Fibroblast of skin of back (primary cell): ENCODE data around the gene CD44.

ENCODE experiments used
- DNase-seq: peaks from one replicate; pipeline ENCODE4 v3.0.0-alpha.2; 2013

Gene CD44

DNA sequence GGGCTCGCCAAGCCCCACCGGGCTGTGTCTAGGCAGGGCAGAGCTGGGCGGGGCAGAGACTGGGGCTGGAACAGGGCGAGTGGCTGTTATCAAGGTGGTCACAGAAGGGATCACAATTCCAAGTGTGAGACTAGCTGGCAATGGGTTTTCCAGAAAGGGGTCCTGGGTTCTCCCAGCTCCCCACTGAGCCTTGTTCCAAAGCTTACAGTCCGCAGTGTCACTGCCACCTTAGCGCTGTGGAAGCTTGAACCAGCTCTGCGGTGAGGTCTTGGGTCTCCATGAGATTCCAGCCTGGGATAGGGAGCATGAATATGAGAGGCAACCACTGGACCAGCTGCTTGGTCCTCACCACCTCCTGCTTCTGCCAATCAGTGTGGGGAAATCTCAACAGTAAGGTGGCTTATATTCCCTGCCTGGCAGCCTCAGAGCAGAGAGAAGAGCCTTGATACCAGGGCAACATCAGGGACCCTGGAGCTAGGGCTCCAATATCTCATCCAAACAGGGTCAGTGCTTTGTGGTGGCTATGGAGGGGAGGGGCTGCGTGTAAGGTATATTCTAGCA lies 831 bp downstream of the CD44 start:
- peak; percentile 33 for DNase-seq

DNA sequence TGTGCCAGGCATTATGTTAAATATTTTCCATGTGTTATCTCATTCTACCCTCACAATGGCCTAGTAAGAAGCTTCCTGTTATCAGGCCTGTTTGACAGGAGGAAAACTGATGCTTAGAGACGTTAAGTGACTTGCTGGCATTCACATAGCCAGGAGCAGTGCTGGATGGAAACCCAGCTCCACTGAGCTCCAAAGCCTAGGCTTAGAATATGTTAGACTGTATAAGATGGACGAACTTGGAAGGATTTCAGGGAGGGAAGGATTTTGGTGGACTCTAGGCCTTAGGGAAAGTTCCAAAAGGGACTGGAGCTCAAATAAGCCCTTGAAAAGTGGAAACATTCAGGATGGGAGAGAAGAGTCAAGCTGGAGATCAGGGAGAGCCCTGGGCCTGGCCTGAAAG lies 2.1 kb downstream of the CD44 start:
- no peak for DNase-seq

DNA sequence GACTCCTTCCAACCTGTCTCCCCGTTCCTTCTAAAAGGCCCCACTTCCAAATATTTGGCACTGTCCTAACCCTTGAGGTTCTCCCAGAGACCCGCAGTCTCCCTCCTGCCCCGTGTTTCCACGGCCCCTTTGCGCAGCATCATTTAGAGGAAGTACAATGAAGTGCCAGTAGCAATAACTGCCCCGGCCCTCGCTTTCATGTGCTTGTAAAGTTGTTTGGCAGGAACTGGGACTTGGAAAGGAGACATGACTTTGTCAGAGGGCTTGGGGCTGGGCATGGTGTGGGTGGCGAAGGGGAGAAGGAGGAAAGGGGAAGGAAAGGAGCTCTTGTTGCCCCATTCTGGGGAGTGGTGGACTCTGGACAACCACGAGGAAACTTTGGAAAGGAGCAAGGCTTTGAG lies 2.6 kb downstream of the CD44 start:
- DNase-seq = no peak

DNA sequence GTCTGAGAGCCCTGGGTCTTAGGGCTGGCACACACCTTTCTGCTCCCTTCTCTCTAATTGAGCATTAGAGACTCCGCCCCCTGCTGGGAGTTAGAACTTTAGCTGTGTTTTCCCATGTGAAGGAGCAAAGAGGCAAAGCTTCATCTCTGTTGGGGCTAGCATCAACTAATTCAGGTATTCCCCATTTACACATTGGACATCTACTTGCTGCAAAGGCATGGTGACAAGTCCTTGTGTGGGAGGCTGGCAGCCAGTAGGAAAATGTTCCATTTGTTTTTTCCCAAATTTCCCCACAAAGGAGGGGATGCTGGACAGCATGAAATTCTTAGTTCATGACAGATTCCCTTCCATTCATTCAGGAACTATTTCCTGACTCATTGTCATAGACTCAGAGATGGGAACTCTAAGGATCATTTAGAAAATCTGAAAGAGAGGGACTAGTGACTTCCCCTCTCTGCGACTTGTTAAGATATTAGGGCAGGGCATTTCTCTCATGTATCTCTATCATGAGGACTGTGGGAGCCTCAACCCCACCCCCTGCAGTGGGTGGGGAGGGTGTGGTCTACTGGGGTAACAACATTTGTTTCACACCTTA lies 3.6 kb downstream of the CD44 start:
- peak; percentile 94 for DNase-seq

DNA sequence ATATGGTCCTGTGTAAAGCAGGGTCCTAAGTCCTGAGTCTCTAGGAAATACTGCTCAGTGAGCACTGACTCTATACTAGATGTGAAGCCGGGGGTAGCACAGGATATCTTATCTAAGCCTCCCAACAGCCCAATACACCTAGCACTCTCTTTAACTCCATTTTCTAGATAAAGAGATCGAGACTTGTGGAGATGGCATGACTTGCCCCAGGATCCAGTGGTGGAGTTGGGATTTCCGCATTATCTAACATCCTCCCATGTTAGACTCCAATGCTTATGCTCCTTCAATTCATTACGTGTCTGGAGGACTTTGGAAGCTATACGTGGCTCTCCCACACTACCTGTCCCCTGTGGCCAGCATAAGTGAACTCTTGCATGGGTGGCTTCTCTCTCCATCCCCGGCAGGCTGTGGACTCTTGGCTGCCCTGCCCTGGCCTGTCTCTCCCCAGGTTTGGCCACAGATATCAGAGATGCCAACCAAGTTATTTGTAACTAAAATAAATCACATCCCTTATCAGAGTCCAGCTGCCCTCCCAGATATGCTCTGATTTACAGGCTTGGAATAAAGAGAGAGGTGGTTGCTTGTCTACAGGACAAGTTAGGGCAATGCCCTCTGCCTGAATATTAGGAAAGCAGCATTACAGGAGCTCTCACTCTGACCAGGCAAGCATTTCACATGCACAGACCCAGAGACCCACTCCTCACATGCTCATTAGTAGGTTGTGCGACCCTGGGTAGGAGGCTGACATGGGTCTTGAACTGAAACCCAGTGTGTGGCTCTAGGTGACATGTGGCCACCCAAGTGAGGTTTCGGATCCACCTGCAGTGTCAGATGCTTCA lies 4.5 kb downstream of the CD44 start:
- DNase-seq = no peak

DNA sequence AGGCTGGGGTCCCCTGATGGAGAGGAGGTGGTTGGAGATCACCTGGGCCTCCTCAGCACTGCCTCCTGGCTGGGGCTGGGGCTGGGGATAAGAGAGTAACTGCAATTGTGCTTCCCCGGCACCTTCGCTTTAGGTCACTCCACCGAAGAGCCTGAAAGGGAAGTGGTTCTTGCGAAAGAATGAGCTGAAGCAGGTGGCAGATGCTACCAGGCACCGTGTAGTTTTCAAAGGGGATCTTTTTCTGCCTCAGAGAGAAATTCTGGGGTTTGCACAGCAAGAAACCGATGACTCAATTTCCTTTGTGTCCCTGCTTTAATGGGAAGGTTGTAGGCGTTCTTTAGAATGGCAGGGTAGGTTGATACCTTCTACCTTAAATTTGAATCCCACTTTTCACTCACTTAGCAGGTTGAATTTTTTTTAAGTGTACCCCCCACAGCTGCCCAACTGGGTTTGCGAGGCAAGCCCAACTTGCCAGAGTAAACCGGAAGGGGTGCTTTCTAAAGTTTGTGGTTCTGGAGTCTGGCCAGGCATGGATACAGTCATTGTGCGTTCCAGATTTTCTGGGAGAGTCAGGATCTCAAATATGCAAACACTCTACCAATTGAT lies 5.3 kb downstream of the CD44 start:
- peak; percentile 92 for DNase-seq

DNA sequence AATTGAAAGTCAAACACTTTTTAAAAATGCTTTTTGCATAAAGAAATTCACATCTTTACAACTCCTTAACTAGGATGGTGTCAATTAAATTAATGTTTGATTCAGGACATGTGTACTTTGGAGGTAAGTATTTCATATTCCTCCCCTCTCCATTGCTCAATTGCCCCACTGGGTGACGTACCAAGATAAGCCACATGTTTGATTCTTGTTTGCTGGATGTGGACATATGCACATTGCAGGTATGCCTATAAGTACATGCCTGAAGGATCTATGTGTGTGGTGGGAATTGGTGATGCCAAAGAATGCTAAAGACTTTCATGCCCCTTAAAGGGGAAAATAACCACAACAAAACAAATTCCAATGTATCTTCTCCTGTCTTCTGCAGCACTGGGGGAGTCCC lies 5.8 kb downstream of the CD44 start:
- DNase-seq = peak; percentile 38

DNA sequence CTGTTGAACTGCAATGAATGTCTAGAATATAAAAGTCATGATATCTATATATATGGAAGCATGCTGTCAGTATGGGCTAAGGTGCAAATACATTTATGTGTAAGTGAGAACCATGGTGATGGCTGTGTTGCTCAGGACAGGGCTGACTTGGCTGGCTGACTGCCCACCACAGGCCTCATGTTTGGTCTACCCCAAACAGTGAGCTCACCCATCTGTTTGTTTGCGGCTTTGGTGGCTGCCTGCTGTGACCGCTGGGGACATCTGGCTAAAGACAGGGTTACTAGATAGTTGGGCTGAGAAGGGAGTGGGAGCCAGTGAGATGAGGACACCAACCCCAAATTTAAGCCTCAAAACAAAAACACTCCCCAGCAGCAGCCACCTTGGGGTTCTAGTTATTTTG lies 6.3 kb downstream of the CD44 start:
- DNase-seq = peak; percentile 62

DNA sequence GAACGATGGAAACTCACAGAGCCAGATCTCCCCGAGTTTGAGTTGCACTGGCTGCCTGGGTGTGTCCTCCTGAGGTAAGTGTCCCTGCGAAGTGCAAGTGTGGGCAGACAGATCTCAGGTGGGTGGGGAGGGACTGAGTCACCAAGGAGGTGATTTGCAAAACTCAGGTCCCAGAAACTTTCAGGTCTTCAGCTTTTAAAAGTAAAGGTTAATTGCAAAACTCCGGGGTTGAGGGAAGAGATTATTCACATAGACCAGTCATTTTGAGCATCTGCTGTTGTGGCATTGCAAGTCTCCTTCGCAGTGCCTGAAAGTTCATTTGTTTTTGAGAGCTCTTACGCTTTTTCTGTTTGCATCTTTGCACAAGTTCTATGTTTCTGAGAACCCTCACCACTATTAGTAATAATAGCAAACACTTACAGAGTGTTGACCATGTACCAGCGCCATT lies 7.1 kb downstream of the CD44 start:
- DNase-seq = no peak

DNA sequence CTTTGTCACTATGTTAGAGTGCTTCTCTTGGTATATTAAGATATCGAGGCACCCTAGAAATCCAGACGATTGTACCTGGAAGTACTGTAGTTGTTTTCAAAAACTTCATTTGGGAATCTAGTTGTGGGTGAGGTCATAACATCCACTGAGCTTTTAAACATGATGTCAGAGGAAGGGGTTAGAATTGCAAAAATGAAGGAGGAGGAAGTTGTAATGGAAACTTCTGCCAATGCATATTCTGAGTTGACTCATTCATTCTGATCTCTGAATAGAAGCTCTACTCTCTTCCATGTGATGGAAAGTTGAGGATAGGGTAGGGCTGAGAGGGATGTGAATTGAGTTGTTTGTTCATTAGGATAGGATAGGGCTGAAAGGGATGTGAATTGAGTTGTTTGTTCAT lies 7.7 kb downstream of the CD44 start:
- peak; percentile 41 for DNase-seq

DNA sequence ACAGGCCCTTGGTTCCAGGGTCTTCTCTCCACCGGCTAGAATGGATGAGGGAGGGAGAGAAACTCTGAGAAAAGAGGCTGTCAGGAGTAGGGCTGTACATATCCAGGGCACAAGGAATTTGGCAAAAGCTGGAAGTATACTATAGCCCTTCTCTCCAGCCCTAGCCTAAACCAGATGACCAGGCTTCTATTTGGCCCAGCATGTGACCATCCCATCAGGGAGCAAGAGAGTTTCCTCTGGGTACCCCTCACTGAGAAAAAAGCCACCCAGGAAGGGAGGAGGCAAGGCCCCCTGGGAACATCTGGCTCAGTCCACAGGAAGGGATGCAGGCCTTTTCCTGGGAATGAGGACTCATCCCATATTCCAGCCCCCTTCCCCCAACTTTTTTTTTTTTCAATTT lies 8.3 kb downstream of the CD44 start:
- no peak for DNase-seq

DNA sequence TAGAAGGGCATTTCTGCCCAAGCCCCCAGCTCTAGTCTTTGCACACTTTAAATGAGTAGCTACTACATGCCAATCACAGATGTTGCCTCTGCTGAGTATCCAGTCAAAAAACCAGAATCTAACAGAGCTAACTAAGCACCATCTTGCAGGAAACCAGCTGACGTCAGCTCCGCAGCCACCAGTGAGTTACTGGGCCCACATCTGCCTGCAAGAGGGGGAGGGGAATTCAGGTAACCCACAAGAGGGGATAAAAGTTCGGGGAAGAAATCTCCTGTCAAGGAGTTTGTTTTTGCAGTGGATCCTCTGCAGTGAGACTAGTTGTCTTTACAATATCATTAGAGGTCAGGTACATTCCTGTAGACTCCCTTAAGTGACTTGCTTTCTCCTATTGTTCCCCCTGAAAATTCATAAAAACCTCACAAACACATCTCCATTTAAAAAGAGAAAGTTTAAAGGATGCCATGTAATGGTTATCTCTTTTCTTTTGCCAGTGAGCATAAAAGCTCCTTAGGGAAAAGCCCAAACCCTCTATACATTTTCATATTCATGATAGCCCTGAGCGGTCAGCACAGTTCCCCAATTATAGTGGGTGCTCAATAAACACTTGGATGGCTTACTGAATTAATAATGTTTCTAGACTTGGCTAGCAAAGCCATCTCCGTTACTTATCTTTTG lies 9.3 kb downstream of the CD44 start:
- no peak for DNase-seq

DNA sequence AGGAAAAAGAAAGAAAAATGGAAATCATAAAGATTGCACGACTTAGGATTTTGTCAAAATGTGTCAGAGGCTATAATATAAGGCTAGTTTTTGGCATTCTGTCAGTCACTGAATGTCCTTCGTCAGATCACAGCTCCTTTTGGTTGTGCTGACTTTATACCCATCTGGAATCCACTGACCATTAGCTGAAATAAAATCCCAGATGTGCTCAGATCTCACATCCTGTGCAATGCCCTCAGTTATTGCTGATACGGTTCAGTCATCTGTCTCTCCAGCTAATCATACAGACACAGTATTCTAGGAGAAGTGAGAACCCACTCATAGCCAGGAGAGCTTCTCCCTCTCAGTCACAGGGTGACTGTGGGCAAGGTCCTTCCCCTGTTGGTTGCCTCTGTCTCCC lies 11.5 kb downstream of the CD44 start:
- no peak for DNase-seq

DNA sequence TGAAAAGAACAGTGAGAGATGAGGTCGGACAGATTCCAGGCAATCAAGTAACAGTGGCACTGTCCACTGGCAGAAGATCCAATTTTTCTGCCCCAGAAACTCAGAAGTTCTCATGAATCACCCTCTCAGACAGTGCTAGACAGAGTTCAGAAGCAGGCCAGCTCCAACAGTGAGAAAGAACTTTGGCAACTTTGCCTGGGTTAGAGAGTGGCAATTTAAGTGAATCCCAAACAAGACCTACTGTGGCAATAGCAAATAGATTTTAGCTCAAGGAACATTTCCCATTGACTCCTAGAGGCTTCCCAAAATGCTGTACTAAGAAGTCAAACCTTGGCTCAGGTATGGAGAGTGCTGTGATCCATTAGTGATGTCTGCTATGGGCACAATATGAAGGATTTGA lies 12.3 kb downstream of the CD44 start:
- DNase-seq = peak; percentile 56

DNA sequence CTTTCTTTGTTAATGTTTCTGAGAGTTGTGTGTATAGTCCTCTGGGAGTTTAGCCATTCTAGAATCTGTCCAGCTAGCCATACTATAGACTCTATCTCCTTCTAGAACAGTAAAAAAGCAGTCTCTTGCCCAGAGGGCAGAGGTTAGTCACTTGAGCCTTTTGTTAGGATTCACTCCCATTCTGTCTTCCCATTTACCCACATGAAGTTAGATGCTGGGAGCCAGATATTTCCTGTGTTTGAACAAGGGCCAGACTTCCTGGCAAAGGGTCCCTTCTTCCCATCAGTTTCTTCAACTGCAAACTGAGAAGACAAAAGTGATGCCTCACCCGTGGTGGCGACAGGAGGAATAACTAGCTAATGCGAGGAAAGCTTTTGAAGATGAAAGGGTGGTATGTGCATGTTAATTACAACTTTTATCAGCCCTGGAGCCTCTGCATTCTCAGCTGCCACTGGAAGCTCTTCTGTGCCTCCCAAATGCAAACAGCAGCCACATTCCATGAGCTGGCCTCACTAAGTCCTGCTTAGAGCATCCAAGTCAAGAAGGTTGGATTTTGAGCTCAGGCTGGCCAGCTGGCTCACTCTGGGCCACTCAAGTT lies 12.8 kb downstream of the CD44 start:
- no peak for DNase-seq

DNA sequence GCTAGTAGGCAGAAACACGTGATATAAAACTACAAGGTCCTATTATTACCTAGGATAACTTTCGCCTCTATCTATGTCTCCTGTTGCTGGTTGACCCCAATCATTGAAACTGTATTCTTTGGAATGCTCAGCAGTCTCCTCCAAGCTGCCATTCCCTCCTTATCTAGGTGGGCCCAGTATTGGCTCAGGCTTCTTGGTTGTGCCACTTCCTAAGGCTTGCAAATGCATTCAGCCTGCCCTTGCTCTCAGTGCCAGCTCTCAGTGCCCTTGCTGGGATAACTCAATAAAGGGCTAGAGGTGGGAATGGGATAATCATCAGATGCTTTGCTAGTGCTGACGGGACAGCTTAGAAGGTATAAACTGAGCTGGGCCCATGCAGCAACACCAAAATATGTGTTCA lies 13.6 kb downstream of the CD44 start:
- no peak for DNase-seq

DNA sequence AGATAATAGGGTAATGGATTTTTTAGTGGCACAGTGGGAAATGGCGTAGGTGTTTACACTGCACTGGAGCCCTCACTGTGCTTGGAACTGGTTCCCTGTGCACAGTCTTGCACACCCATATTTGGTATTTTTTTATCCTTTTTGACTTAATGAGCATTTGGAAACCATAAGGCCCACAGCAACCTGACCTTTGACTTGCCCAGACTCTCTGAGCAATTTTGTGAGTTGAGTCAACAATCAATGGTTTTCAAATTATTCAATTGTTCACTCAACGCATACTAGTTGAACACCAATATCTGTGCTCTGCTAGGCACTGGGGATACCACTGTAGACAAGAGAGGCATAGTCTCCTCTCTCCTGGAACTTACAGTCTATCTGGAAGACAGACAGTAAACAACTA lies 14.3 kb downstream of the CD44 start:
- no peak for DNase-seq

DNA sequence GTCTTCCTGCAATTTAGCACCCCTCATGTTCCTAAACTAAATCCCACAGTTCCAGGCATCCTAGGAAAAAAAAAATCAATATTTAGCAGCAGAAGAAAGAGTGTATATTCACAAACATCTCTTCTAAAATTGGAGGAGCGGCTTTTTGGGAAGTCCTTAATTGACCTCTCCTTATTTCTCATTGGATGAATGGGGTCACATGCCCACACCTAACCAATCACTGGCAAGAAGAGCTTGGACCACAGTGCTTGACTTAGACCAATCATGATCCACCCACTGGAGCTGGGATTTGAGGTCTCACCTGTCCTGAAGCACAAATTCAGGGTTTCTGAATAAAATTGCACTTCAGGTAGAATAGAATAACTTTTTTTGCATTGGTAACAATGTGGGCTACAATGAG lies 16.0 kb downstream of the CD44 start:
- DNase-seq = no peak

DNA sequence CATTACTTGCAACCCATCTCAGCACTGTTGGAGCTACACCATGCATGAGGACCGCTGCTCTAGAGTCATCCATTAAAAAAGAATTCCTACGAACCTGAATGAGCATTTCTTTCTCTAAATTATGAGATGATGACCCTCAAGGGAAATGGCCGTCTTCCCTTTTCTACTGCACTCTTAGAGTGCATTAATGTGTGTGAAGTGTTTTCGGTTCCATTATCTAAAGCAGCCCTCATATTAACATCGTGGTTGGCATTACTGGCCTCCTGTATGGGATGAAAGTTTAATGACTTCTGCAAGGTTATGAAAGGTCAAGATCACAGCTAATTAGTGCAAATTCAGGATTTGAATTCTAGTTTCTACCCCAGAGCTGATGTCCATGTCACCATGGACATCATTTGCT lies 16.7 kb downstream of the CD44 start:
- no peak for DNase-seq

DNA sequence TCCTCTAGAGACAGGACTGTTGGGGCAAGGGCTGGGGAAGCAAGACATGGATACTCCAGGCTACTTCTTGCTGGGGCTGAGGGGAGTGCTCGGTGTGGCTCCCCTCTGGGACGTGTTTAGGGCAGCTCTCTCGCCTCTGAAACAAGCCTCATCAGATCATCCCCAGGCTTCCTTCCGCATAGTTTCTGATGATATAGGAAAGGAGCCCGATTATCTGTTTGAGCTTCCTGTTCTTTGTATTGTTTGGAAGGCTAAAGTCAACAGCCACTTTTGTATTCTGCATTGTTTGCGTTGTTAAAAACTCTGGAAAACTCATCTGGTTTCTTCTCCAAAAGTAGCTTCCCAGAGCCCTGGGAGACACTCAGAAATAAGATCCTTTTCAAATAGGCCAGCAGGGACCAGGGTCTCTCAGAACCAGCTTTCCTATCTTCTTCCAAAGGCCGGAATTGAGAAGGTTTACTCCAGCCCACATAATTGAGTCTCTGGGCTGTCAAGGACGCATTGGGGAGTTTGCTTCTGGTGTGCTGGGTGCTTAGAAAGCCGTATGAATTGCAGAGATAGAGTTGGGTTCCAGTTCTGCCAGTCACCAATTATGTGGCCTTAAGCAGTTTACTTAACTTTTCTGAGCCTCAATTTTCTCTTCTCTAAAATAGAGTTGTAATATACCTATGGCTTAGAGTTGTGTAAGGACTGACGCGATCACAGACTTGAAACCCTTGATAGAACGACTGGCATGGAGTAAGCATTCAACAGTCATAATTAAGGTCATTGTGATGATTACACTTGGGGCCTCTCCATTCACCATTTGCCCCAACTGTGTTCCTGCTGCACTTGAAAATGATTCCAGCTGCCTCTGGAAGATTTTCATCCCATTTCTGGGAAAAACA lies 19.1 kb downstream of the CD44 start:
- no peak for DNase-seq

DNA sequence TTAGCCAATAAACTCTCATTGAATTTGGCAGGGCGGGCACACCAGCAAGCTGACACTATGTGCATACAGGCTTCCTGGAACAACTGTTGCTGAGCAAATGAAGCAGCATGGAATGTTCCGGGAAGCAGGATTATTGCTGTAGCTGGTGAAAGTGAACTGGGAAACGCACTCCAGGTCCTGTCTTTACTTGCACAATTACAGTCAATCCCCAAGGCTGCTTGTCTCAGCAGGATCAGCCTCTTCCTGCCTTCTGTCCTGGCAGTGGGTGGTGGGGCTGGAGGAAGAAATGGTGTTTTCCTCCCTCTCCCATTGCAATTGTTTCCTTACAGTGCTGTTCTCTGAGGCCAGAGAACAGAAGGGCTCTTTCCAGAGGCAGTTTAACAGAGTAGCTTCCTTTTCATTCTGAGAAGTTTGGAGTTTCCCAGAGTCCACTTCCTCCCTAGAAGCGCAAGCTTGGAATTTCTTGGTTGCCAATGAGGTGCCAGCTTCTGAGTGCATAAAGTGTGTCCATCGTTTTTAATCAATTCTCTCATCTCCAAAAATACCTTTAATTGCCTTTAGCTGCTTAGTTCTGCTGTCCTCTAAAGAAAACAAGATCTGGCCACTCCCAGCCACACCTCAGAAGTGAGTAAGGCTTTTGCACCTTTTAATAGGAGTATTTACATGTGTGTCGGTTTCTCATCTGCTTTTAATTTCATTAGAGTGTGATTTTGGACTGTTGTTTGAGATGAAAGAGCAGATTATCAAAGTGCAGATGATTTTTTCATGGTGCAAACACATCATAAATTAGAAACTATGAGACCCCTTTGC lies 19.9 kb downstream of the CD44 start:
- DNase-seq = no peak
